ENCODE results near the gene BSPRY.

BSPRY gene

DNA sequence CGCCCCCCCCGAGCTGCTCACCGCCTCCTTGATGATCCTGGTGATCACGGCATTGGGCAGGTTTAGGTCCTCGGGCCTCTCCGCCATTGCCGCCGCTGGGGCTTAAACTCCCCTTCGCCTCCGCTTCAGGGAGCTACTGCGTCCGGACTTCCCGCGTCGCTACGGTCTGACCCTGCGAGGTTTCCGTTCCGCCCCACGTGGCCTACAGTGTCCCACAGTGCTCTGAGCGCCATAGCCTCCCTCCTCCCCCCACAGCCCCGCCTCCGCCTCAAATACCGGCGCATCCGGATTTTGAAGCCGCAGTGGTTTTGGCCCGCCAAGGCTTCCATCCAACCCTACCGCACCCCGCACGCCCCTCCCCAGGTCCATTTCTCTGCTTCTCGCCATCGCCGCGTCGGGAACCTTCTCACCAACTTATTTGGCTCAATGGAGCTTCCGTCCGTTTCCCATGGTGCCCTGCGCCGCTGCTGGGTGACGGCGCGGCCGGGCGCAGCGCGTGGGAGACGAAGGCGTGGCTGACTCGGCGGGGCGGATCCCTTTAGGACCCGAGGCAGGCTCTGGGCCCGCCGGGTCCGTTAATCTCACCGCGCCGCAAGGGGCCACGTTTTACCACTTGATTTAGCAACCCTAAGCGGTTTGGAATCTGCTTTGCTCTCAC lies 61.0 kb downstream of the BSPRY start, which contains the start of the genes C9orf43 and POLE3 (continued):
- TF ChIP-seq ZNF366 (tag by site-specific recombination; conservative IDR thresholded peaks at IDR 0.05) (no peak), SCRT2 (tag by site-specific recombination; IDR thresholded peaks at IDR 0.05) (no peak), ZNF639 (tag by site-specific recombination; IDR thresholded peaks at IDR 0.05) (peak; percentile 68), ZNF133 (tag by site-specific recombination; IDR thresholded peaks at IDR 0.05) (no peak), WT1 (tag by site-specific recombination; IDR thresholded peaks at IDR 0.05) (0 out of 2 replicates have a peak, but pooled peaks have one; percentile 33), ZNF132 (tag by site-specific recombination; IDR thresholded peaks at IDR 0.05; ENCODE audit: borderline replicate concordance) (no peak), PRDM10 (tag by site-specific recombination; IDR thresholded peaks at IDR 0.05) (peak; percentile 89), OVOL3 (tag by site-specific recombination; IDR thresholded peaks at IDR 0.05) (no peak; the same call in none of the 2 replicates), IKZF3 (tag by site-specific recombination; IDR thresholded peaks at IDR 0.05) (no peak), ZBTB7A (tag by site-specific recombination; IDR thresholded peaks at IDR 0.05; ENCODE audit: low read depth) (no peak), ZNF391 (tag by site-specific recombination; IDR thresholded peaks at IDR 0.05; ENCODE audit: borderline replicate concordance, low read depth) (no peak), ZNF138 (tag by site-specific recombination; IDR thresholded peaks at IDR 0.05; ENCODE audit: borderline replicate concordance) (no peak), ZNF561 (tag by site-specific recombination; IDR thresholded peaks at IDR 0.05; ENCODE audit: borderline replicate concordance) (peak; percentile 32; the same call in 1 of the 2 replicates), ZIC2 (tag by site-specific recombination; IDR thresholded peaks at IDR 0.05) (peak; percentile 62; the same call in 1 of the 2 replicates), ZNF544 (tag by site-specific recombination; IDR thresholded peaks at IDR 0.05) (no peak), ZNF350 (tag by site-specific recombination; IDR thresholded peaks at IDR 0.05) (no peak), ZNF521 (tag by site-specific recombination; IDR thresholded peaks at IDR 0.05) (no peak), ZNF26 (tag by site-specific recombination; IDR thresholded peaks at IDR 0.05) (no peak), ZNF16 (tag by site-specific recombination; IDR thresholded peaks at IDR 0.05; ENCODE audit: low read depth) (no peak), ZNF169 (tag by site-specific recombination; IDR thresholded peaks at IDR 0.05) (no peak), YY2 (tag by site-specific recombination; IDR thresholded peaks at IDR 0.05) (peak; percentile 64; the same call in 1 of the 2 replicates), ZNF664 (tag by site-specific recombination; IDR thresholded peaks at IDR 0.05) (no peak), ZNF837 (tag by site-specific recombination; IDR thresholded peaks at IDR 0.05) (no peak), INSM2 (tag by site-specific recombination; IDR thresholded peaks at IDR 0.05) (peak; percentile 82), ZNF311 (tag by site-specific recombination; IDR thresholded peaks at IDR 0.05; ENCODE audit: borderline replicate concordance) (no peak)
- TF ChIP-seq, protein P1, sequence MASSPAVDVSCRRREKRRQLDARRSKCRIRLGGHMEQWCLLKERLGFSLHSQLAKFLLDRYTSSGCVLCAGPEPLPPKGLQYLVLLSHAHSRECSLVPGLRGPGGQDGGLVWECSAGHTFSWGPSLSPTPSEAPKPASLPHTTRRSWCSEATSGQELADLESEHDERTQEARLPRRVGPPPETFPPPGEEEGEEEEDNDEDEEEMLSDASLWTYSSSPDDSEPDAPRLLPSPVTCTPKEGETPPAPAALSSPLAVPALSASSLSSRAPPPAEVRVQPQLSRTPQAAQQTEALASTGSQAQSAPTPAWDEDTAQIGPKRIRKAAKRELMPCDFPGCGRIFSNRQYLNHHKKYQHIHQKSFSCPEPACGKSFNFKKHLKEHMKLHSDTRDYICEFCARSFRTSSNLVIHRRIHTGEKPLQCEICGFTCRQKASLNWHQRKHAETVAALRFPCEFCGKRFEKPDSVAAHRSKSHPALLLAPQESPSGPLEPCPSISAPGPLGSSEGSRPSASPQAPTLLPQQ (tag by site-specific recombination; IDR thresholded peaks at IDR 0.05), result peak; percentile 91
- TF ChIP-seq, protein P2, sequence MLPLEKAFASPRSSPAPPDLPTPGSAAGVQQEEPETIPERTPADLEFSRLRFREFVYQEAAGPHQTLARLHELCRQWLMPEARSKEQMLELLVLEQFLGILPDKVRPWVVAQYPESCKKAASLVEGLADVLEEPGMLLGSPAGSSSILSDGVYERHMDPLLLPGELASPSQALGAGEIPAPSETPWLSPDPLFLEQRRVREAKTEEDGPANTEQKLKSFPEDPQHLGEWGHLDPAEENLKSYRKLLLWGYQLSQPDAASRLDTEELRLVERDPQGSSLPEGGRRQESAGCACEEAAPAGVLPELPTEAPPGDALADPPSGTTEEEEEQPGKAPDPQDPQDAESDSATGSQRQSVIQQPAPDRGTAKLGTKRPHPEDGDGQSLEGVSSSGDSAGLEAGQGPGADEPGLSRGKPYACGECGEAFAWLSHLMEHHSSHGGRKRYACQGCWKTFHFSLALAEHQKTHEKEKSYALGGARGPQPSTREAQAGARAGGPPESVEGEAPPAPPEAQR (tag by site-specific recombination; IDR thresholded peaks at IDR 0.05), result no peak
